Measurements from ENCODE around the gene RB1.

The RB1 gene

DNA sequence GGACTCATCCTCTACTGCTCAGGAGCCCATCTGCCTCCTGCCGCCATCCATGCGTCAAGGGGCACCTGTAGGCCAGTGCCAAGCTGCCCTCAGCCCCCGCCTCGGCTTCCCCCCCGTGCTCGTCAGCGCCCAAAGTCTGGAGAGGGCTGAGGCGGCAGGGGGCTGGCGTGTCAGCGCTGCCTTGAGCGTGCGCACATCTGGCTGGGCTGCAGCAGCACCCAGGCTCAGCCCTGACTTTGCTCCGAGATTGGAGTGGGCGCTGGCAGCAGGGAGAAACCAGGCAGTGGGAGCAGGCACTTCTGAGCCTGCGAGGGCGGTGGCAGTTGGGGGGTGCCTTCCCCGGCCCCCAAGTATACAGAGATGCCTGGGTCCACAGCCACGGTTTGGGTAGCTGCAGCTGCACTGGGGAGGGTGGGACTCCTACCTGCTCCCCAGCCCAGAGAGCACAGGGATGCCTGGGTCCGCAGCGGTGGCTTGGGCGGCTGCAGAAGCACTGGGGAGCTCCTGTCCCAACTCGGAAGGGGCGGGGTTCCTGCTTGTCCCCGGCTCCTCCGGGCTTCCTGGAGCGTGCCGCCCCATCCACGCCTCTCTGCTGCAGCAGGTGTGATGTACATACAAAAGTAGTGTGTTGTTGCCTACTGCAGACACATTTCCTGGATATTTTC, 154.2 kb downstream of the RB1 start:
- no peak for DNase-seq

DNA sequence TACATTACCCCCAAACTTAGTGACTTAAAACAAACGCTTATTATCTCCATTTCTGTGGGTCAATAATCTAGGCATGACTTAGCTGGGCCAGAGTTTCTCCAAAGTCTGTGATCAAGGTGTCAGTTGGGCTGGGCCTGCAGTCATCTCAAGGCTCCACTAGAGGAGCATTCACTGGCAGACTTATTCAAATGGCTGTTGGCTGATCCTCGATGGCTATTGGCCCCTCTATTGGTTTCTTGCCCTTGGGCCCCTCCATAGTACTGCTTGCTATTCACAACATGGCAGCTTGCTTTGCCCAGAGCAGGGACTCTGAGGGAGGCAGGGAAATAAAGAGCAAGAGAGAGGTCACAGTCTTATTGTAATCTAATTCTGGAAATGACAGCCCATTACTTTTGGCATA, 171.7 kb downstream of the RB1 start:
- no peak for DNase-seq

DNA sequence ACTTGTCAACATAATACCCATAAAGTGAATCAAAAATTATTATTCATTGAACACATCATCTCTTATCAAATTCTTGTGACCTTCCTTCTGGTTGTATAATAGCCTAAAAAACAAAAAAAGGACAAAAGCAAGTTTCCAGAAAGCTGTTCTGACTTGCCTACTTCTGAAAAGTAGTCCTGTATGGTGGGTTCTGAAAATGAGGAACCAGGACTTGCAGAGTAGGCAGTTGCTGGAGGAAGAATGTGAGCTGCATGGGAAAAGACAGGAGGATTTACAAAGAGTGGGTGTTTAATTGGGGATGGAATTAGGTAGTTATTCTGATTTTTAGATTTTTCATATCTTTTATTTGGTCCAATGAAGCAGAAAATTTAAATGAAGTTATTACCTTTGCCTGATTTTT, 172.7 kb downstream of the RB1 start:
- DNase-seq, result no peak

DNA sequence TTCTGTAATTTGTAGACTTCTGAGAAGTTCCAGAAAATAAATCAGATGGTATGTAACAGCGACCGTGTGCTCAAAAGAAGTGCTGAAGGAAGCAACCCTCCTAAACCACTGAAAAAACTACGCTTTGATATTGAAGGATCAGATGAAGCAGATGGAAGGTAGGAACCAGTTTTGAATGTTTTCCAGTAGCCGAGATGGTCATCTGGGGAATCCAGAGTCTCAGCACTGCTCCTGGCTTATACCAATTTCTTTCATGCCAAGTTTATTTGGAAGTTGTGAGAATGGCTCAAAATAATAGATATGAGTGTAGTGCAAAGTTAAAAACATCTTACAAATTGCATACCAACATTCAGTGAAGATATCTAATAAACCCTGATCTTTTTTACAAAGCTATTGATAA, 173.1 kb downstream of the RB1 start:
- DNase-seq, result no peak

DNA sequence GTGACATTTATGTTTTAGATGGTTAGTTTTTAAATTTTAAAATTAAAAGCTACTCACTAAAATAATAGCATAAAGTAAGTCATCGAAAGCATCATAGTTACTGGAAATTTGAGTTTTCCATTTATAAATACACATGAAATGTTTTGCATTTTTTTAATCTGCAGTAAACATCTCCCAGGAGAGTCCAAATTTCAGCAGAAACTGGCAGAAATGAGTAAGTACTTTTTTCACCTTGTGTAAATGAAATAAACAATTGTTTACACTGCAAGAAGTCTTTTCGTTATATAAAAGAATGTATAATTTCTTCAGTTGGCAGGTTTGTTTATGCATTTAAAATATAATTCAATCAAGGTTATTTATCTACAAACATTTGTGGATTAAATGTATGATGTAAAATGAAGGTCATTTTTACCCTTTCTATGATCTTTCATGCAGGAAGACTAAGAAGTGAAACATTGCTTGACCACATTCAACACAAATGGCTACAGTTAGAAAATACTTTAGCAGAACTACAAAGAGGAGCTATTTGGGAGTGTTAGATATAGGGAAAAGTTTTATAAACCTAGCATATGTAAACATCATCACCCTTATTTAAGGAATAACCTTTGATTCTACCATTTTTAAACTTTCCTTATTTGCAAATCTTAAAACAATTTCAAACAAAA, 173.8 kb downstream of the RB1 start:
- no peak for DNase-seq

DNA sequence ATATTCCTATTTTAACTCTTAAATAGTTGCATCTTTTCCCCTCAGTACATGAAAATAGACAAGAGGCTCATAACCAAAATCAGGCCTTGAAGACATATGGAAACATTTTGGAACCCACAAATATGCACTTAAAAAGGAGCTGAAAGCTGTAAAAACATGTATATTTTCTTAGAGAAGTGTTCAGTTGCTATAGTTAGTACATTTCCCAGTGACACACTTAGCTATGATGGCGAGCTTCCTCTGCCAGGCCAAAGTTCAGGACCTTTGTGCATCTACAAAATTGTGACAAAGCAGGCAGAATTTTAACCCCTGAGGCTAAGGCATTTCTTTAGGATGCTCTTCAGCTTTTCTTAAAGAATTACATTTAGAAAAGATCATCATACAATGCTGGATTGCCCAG, 174.8 kb downstream of the RB1 start:
- no peak for DNase-seq

DNA sequence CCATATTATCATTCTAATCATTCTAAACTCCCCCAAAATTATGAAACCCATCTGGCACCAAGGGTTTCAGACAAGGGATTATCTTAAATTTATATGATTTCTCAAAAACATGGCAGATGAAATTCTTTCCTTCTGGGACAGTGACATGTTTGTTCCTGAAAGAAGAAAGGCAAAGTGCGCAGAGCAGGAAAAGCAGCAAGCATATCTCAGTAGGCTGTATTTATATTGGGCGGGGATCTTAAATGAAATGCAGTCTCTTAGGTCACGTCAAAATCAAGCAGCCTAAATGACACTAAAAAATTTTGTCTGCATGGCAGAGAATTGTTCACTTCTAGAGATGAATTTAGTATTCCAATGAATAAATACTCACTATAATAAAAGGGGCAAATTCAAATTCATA, 180.0 kb downstream of the RB1 start:
- no peak for DNase-seq

DNA sequence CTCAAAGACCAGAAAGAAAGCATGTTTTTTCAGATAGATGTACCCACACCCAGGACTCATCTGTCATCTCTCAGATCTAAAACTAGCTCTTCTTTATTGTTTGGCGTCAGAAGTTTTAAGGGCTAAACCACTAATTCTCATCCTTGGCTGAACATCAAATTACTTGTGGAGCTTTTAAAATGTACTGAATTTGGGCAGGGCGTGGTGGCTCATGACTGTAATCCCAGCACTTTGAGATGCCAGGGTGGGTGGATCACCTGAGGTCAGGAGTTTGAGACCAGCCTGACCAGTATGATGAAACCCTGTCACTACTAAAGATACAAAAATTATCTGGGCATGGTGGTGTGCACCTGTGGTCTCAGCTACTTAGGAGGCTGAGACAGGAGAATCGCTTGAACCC, 181.9 kb downstream of the RB1 start:
- no peak for DNase-seq

DNA sequence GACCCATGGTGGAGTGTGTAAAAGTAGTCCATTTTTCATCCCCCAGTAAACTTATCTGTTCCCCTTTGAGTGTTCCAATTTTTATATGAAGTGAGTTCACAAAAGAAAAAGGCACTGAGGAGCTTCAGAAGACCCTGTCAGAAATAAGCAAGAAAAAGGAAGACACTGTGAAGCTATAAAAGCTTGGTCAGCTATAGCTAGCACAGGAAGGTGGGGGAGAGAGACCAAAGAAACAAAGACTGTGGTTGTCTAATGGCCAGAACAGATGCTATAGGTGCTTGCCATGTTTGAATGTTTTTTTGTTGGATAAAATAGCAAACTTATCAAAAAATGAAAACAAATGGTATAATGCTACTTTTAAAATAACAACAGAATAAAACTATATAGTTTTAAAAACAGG, 182.8 kb downstream of the RB1 start:
- no peak for DNase-seq

DNA sequence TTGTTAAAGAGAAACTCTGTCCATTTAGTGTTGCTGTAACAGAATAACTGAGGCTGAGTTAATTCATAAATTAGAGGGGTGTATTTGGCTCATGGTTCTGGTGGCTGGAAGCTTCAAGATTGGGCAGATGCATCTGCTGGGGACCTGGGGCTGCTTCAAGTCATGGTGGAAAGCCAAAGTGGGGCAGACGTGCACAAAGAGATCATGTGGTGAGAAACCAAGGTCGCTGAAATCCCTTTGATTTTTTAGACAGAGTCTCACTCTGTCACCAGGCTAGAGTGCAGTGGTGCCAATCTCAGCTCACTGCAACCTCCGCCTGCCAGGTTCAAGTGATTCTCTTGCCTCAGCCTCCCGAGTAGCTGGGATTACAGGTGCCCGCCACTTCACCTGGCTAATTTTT, 183.3 kb downstream of the RB1 start:
- no peak for DNase-seq

DNA sequence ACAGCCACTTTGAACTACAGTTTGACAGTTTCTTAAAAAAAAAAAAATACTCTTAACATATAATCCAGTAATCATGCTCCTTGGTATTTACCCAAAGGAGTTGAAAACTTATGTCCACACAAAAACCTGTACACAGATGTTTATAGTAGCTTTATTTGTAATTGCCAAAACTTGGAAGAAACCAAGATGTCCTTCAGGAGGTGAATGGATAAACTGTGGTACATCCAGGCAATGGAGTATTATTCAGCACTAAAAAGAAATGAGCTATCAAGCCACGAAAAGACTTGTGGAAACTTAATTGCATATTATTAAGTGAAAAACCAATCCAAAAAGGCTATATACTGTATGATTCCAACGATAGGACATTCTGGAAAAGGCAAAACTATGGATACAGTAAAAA, 184.4 kb downstream of the RB1 start:
- no peak for DNase-seq

DNA sequence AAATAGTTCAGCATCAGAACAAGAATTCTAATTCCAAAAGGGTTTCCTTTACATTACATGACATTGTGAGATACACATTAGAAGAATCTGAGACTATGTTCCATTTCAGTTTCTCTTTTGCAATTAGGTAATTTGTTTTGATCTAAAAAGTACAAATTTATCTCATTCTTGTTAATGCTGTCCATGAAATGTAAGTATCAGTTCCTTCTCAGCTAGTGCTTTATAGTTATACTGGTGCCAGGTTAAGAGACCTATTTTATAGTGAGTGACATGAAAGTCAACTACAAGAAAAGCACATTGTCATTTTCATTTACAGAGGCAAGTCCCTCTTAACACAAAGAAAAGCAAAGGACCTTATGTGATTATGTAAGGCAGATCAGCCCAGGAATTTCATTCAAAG, 185.4 kb downstream of the RB1 start:
- DNase-seq, result no peak

DNA sequence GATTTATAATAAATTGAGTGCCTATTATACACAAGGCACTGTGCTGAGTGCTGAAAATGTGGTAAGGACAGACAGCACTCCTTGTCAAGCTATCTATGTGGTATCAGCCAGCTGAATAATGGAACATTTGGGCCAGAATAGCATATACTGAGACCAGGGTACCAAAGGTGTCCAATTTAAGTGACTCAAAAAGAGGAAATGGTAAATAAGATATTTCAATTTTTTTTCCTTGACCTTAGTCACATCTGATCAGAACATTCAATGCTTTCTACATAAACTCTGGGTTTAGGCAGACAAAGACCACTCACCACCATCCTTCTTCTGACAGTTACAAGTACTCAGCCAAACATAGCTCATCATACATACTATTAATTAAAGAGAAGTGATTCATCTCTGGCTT, 186.1 kb downstream of the RB1 start:
- DNase-seq, result no peak

DNA sequence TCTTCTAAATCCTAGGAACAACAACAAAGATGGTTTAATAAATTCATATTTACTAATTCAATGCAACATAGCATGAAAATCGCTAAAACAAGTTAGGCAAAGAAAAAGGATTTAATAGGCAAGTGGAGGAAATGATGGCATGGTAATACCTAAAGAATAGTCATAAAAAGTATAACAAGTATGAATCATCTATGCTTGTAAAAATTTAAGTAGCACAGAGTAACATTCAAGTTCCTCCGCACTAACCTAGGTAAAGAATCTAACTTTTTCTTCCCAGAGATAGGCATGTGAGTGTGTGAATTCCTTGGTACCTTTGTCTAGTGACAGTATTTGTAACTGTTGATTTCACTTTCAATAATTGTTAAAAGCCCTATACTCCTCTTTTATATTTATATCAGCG, 186.7 kb downstream of the RB1 start:
- no peak for DNase-seq

DNA sequence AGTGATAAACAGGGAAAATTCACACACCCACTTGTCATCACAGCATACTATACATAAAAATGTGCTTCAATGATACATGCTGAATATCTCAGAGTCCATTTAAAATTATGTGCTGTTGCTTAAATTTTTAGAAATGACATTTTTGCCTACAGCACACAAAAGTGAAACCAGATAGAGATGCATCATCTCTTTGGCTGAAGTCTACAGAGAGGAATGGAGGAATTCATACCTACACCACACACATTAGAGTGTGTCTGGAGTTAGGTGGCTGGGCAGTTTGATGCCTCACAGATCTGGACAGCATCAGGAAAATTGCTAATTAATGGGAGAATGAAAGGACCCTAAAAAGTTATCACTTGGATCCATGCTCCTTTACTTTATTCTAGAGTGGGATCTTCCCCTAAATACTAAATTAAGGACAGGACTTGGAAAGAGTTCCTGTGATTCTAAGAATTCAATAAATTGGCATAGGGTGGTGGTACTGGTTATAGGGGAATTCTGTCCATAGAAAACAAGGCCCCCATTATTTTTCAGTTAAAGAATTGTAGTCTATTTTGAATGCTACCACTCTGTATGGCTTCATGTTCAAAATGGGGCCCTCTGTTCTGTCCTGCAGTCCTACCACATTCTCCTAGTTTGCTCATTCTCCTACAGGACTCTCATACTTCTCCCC, 188.0 kb downstream of the RB1 start:
- DNase-seq, result no peak

DNA sequence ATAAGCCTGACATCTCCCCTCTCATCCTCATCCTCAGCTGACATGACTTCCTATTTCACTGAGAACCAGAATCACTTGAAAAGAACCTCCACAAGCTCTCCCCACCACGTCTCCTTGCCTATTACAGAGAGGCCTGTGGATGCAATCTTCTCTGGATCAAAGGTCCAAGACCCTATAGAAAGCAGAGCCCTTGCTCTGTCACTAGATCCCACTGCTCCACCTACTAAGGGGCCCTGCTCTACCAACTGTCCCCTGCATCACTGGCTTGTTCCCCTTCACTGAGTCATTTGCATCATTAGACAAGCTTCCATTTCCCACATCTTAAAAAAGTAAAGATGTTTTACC, 188.5 kb downstream of the RB1 start:
- DNase-seq, result no peak

DNA sequence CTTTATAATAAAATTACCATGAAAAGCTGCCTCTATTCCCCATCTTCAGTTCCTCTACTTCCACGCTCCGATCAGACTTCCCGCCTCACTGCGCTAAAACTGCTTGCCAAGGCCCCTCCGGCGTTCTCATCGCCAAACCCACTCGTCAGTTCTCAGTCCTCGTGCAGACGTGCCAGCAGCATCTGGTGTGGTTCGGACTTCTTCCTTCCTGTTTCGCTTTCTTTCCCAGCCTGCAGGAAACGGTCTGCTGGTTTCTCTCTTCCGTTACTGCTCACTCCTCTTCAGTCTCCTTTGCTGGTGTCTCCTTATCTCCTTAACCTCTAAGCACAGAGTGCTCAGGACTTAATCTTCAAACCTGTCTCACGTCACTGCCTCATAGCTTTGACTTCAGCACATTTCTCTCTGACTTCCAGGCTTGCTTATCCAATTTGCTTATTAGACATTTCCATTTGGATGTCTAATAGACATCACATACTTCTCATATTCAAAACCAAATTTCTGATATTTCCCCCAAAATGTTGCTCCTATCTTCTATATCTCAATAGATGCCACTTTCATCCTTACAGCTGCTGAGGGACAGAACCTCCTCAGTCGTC, 189.0 kb downstream of the RB1 start:
- DNase-seq, result no peak

DNA sequence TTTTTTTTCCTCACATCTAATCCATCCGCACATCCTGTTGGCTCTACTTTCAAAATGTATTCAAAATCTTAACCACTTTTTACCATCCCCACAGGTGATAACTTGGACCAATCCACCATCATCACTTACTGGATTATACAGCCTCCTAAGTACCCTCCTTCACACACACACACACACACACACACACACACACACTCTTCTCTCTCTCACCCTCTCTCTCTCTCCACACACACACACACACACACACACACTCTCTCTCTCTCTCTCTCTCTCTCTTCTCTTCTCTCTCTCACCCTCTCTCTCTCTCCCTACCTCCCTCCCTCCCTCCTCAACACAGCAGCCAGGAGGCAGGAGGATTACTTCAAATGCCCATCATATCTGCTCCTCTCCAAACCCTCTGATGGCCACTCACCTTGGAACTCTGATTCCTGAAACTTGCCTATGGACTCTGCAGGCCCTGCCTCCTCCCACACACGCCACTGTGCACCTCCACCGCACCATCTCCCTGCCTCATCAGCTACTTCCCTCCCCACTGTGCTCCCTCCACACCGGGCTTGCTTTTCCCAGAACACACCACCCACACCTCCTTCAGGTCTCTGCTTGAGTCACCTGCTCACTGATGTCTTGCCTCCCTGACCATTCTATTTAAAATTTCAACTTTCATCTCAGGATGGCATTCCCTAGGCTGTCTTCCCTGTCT, 189.7 kb downstream of the RB1 start:
- no peak for DNase-seq

DNA sequence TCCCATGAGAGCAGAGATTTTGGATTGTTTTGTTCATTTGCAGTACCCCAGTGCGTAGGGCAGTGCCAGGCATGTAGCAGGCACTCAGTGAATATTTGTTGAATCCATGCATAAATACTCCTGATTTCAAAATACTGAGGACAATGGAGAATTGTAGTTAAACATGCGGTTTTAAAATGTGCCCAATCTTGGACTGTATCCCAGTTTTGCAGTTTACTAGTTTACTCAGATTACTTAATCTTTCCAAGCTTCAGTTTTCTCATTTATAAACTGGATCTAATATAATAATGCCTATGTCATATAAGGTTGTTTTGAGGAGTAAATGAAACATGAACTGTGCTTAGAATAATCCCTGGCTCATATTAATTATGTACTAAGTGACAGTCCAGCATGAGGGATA, 190.3 kb downstream of the RB1 start:
- no peak for DNase-seq

DNA sequence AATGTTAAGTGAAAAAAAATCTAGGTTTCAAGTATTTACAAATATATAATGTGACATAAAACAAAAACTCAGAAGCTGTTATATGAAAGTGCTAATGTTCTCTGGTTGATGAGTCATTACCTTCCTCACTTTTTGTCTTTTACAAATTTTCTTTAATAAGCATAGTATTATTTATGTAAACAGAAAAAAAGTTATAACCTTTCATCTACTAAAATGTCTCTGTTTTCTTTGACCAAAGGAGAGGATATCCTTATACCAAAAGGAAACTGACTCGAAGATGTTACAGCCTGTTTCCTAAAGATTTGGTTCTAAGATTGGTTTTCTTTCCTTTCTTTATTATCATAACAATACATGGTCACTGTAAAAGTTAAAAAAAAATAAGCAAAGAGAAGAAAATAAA, 191.3 kb downstream of the RB1 start:
- DNase-seq, result no peak

DNA sequence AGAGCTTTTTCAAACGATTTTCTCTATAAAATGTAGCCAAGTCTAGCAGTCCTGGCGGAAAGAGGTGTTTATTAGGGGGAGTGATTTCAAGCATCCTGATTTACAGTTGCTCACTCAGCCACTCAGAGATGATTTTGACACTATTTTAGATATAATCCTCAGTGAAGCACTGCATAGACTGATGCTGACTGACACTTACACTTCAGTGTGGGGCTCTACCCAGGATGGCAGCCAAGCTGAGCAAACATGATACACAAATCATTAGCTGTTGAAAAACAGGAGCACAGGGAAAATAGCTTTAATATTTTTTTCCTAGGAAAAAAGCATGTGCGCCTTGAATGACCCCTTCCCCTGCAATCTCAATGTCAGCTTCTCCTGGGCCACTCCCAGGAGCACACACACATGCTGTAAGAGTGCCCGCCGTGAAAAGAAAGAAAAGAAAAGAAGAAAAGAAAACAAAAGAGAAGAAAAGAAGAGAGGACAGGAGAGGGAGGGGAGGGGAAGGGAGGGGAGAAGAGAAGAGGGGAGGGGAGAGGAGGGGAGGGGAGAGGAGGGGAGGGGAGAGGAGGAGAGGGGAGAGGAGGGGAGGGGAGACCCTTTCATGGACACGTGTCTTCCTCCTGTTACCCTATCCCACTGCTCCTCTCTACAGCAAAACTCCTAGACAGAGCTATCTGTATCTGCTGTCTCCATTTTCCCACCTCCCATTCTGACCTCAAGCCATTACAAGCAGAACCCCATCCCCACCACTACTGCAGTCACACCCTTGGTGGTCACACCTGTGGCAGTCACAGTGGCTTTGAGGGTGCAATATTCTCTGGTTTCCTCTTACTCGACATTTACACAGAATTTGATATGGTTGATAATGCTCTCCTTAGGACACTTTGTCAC, 193.0 kb downstream of the RB1 start:
- DNase-seq, result no peak

DNA sequence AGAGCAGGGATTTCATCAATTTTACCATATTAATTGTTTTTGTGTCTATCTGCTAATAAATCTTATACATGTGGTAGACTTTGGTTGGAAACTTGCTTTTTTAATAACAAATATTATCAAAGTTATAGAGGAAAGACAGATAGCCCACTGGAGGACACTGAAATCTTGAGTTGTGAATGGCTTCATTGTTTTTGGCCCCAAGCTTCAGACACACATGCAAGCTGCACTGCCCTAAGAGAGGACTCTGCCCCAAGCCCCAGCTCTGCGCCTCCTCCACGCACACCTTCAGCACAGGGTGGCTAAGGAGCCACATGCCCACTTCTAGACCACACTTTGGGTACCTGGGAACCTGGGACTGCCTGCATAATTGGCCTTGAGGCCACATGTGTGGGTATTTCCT, 194.1 kb downstream of the RB1 start:
- no peak for DNase-seq
